Brain pericyte (primary cell): ENCODE data around the gene TFAP2D.
A peak's percentile ranks its signal among the peaks of the same experiment; 100 is the strongest.

Experiments used
- DNase-seq: peaks from one replicate; pipeline ENCODE4 v3.0.0-alpha.2; 2012; ENCODE audit warnings: low read depth, low spot score

The TFAP2D gene

GRCh38 chr6:50718566-50718965, 5.2 kb downstream of the TFAP2D start:
- no peak for DNase-seq

- no peak for DNase-seq
These were observed 7.3 kb downstream of the TFAP2D start for GRCh38 chr6:50720623-50721022.

- DNase-seq = no peak
These were observed 8.7 kb downstream of the TFAP2D start for GRCh38 chr6:50721978-50722377.

- no peak for DNase-seq
These were observed 9.7 kb downstream of the TFAP2D start for GRCh38 chr6:50722829-50723554.

- DNase-seq = no peak
These were observed 11.2 kb downstream of the TFAP2D start for GRCh38 chr6:50724381-50725124.

- no peak for DNase-seq
These were observed 21.2 kb downstream of the TFAP2D start for GRCh38 chr6:50734488-50734887.

- no peak for DNase-seq
These were observed 28.8 kb downstream of the TFAP2D start for GRCh38 chr6:50742161-50742560.

- no peak for DNase-seq
These were observed 31.6 kb downstream of the TFAP2D start for GRCh38 chr6:50744976-50745375.

GRCh38 chr6:50762798-50763197, 49.5 kb downstream of the TFAP2D start:
- DNase-seq = no peak

- no peak for DNase-seq
These were observed 65.4 kb downstream of the TFAP2D start for GRCh38 chr6:50778696-50779095.

- DNase-seq = no peak
These were observed 67.1 kb downstream of the TFAP2D start for GRCh38 chr6:50780382-50780781.

- DNase-seq = no peak
These were observed 72.6 kb downstream of the TFAP2D start for GRCh38 chr6:50785921-50786320.

- DNase-seq = no peak
These were observed 78.7 kb downstream of the TFAP2D start for GRCh38 chr6:50791900-50792508.

- no peak for DNase-seq
These were observed 79.4 kb downstream of the TFAP2D start for GRCh38 chr6:50792771-50793170.

- no peak for DNase-seq
These were observed 82.2 kb downstream of the TFAP2D start for GRCh38 chr6:50795574-50795973.

GRCh38 chr6:50804283-50804682, 91.0 kb downstream of the TFAP2D start:
- DNase-seq = no peak

GRCh38 chr6:50807035-50807434, 93.7 kb downstream of the TFAP2D start:
- no peak for DNase-seq

GRCh38 chr6:50815436-50816114, 102.2 kb downstream of the TFAP2D start:
- DNase-seq = no peak

- DNase-seq = peak; percentile 17
These were observed 102.9 kb downstream of the TFAP2D start for GRCh38 chr6:50816115-50816675.

- DNase-seq = no peak
These were observed 103.8 kb downstream of the TFAP2D start for GRCh38 chr6:50816947-50817645.

- no peak for DNase-seq
These were observed 104.3 kb downstream of the TFAP2D start for GRCh38 chr6:50817646-50817950.
